Skin of body (tissue), 2 donors: ENCODE results near the gene CADPS2. TPM values are rescaled to one million over a fixed set of nuclear protein-coding genes. Genes with fewer than 3 reads are reported as not detected.

Source experiments
- DNase-seq: peaks from one replicate; lab custom pipeline; 2025; lab: John Stamatoyannopoulos, UW
- total RNA-seq: library from RNA; depleted of rRNA; stranded (reverse); fragments of >200 nt; gene quantifications from one replicate; pipeline ENCODE4 v1.2.3, GENCODE V29; 2014

Gene CADPS2
- total RNA-seq, 1 donor from 2014 or later: 8.3 TPM

- no peak for DNase-seq
Observed at GRCh38 chr7:122605929-122606328, 280.3 kb downstream of the CADPS2 start.

DNA sequence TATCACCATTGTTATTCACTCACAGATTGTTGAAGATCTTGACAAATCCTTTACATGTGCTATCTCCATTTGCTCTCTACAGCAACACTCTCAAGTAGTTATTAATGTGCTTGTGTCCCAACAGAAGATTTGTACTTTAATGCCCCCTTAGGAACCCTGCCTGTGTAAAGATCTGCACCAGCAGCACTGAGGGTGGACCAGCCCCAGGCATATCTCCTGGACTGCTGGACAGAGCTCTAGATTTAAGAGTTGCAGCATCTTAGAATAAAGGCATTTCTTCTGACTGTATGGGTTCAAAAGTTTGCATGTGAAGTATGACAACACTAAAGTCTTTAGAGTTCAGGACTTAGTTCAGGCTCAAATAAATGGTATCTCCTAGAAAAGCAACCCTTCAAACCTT is 282.0 kb downstream of the CADPS2 start:
- no peak for DNase-seq

DNA sequence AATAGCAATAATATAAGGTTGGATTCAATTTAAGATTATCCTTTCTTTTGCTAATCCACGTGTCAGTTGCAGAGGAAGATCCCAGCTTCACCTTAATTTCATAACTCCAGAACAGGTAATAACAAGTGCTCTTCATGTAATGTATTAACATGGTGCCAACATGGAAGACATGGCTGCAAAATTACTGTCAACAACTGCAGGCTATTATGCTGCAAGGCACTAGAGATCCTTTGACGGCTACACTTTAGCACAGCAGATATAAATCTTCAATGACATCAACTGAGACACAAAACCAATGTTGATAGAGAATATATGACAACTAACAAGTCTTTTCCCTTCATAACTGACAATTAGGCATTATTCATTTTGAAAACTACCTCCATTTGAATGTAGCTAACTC is 283.5 kb downstream of the CADPS2 start:
- DNase-seq: no peak

DNA sequence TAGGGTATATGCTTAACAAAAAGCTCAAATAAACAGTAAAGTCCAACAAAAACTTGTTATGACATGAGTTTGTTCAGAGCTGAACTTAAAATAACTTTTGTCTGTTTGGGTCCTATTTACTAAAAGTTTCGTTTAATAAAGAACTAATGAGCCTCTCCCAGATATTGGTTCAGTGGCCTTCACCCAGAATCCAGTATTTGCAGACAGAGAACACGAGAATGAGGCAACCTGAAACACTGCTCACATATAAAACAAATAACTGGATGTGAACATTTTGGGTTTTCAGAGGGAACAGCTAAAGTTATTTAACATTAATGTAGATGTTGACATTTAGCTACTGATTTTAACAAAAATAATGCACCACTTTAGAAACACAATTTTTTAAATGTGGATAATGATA is 285.6 kb downstream of the CADPS2 start:
- no peak for DNase-seq

DNA sequence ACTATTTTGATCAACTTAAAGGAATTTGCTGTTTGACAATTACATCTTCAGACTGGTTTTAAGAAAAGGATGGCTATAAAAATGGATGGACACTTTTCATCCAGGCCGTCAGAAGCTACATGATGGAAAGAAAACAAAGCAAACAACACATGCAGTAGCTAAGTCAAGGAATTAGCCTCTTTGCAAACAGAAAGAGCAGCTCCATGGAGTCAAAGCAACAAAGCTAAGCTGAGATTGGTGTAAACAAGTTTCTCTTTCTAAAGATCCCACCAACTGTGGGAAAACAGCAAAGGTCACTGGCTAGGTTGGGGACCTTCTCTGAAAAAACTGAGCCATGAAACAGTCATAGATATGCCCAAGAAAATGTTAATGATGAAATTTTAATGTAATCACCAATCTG is 286.2 kb downstream of the CADPS2 start:
- DNase-seq: no peak

DNA sequence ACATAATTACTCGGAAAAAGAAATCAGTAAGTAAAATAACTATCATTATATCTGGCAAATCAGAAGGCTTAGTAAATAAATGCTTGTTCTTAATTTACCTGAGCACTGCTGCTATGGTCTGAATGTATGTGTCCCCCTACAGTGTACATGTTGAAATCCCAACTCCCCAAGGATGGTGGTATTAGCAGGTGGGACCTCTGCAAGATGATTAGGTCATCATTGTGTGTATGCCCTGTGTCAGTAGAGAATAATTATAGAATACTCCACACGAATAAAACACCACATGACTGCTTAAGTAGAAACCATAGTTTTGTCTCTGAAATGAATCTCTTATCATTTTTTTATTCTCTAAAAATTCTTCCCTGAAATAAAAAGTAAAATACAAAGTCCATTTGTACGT is 289.0 kb downstream of the CADPS2 start:
- no peak for DNase-seq

- DNase-seq: no peak
Observed at GRCh38 chr7:122595885-122596284, 290.4 kb downstream of the CADPS2 start.

GRCh38 chr7:122588621-122589020 is 297.6 kb downstream of the CADPS2 start:
- DNase-seq: no peak

- DNase-seq: no peak
Observed at GRCh38 chr7:122584676-122585251, 301.5 kb downstream of the CADPS2 start.

- no peak for DNase-seq
Observed at GRCh38 chr7:122578350-122578749, 307.9 kb downstream of the CADPS2 start.

DNA sequence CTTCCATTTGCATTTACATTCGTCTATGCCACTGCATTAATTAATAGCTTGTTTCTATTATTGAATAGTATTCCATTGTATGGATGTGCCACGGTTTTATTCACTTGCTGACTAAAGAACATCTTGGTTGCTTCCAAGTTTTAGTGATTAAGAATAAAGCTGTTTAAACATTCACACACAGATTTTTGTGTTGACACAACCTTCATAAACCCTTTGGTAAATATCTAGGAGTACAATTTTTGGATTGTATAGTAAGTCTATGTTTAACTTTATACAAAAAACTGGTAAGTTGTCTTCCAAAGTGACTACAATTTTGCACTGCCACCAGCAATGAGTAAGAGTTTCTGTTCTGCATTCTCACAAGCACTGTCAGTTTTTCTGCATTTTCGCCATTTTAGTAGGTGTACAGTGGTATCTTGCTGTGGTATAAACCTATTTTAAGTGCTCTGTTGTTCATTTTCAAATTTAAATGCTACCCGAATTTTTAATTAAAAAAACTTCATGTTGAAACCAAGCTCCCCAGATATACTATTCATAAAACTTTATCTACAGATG is 308.7 kb downstream of the CADPS2 start:
- no peak for DNase-seq

DNA sequence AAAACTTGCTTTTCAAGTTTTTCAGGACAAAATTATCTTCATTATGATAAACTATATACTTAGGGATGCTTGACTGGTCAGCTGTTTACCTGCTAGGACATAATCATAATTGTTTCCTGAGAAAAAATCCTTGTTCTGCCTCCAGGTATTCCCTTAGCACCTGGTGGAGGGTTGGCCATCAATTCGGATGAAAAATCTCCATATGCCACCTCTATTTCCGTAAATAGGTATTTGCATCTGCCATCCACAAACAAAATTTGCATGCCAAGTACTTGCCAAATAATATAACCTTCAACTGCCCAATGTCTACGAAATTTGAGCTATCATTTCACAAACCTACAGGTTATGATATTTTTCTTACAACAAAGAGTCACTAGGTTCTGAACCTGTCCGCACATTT is 313.6 kb downstream of the CADPS2 start:
- no peak for DNase-seq

- DNase-seq: no peak
Observed at GRCh38 chr7:122561326-122561725, 324.9 kb downstream of the CADPS2 start.

DNA sequence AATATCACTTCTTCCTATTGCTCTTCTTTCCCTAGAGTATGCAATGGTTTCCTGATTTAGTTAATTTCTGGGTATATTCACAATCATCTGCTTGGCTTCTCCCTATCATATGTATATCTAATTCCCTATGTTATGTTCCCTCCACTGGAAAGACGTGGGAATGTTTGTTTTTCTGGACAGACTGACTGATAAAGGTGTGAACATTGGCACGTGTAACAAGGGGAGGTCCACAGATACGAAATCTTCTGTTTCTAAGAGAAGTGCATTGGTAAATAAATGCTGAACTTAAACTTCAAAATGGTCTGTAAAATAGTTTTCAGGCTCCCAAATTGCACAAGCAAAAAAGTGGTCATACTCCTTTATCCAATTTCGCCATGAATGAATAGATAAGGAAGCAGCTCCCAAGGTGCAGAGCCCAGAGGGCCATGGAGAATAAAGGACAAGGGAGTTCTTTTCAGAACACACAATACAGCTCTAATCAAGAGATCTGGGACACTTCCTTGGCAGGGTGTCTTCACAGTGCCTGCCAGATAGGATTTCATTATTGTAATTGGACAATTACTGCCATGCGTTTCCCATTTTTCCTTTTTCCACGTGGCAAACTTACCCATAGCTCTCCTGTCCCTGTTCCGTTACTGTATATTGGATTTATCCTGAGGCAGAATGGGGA is 329.3 kb downstream of the CADPS2 start:
- no peak for DNase-seq

DNA sequence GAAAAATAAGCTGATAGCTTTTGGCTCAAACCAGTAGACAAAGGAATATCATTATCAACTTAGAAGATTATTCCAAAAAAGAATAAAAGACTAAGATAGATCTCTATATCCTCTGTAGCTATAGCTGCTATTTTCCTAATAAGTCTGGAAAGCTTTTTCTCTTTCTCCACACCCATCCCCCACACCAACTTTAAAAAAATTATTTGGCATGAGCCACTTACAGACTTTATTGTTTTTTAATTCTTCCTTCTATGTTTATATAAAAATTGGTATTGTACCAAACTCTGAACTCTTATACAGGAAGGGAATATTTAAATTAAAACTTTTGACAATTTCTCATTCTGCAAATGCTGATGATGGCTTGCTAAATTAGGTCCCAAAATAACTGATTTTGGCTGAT is 330.0 kb downstream of the CADPS2 start:
- DNase-seq: no peak

GRCh38 chr7:122553761-122554160 is 332.5 kb downstream of the CADPS2 start:
- no peak for DNase-seq

- no peak for DNase-seq
Observed at GRCh38 chr7:122552769-122553168, 333.5 kb downstream of the CADPS2 start.

- DNase-seq: no peak
Observed at GRCh38 chr7:122550545-122550944, 335.7 kb downstream of the CADPS2 start.

DNA sequence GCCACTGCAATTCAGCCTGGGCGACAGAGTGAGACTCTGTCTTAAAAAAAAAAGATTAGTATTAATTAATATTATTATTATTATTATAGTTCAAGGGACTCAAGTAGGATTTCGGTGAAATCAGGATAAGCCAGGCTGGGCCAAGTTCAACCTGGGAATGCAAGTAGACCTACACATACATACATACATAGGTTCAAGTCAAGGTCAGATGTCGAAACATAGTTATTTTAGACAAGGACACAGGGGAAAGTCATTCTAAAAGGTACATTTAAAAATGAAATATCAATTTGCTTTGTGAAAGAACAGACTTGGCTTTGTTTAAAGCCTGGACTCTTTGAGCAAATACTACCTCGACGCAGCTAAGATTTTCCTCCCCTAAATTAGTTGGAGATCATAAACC is 336.7 kb downstream of the CADPS2 start:
- no peak for DNase-seq

- no peak for DNase-seq
Observed at GRCh38 chr7:122546496-122546895, 339.8 kb downstream of the CADPS2 start.

- DNase-seq: no peak
Observed at GRCh38 chr7:122544463-122544862, 341.8 kb downstream of the CADPS2 start.

DNA sequence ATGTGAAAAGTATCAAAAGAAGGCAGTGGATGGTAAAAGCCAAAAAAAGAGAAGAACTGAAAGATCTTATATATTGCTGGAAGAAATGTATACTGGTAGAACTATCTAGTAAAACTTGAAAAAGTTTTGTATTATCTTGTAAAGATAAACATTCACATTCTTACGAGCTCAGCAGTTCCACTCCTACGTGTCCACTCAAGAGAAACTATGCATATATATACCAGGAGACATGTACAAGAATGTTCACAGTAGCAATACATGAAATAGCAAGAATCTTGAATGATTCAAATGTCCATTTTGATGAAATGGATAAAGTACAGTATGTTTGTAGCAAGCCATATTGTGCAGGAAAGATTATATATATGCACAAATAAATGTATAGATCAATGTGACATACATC is 342.4 kb downstream of the CADPS2 start:
- no peak for DNase-seq

GRCh38 chr7:122543166-122543565 is 343.1 kb downstream of the CADPS2 start:
- DNase-seq: no peak
